ENCODE results near the gene CPEB1.
"Not testable (repeated sequence)": the region's sequence is repeated elsewhere in the genome, so short reads cannot be mapped to it uniquely, and the experiment has no call there.

Gene CPEB1

DNA sequence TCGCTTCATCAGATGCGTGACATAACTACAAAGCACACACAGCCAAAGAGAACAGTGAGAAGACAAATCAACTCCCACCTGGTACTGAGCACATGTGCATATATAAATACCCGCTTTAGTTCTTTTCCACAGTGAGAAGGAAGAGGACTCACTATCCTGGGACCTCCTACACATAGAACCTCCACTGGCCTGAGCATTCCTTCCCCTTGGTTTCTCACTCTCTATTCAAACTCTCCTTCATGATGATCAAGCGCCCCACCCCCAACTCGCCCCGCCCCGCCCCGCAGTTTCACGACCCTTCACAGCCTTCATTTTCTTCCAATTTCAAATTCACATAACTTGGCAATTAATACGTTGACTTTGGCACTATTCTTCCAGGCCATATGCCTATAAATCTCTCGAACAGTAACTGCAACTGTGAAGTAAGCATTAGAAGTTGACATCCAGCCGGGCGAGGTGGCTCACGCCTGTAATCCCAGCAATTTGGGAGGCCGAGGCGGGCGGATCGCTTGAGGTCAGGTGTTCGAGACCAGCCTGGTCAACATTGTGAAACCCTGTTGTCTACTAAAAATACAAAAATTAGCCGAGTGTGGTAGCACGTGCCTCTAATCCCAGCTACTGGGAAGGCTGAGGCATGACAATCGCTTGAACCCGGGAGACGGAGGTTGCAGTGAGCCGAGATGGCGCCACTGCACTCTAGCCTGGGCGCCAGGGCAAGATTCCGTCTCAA lies 108.0 kb downstream of the CPEB1 start:
- POLR2A ChIA-PET: interaction anchor here (1.5 to 2.7 kb wide), 8 partner anchors 8 to 472 kb away, joined by 4 to 26 read pairs (median 8); partner anchors contain the start of gene C15orf40
- DNase-seq (ENCODE audit: low read depth, low spot score): no peak
- TF ChIP-seq, protein P1, sequence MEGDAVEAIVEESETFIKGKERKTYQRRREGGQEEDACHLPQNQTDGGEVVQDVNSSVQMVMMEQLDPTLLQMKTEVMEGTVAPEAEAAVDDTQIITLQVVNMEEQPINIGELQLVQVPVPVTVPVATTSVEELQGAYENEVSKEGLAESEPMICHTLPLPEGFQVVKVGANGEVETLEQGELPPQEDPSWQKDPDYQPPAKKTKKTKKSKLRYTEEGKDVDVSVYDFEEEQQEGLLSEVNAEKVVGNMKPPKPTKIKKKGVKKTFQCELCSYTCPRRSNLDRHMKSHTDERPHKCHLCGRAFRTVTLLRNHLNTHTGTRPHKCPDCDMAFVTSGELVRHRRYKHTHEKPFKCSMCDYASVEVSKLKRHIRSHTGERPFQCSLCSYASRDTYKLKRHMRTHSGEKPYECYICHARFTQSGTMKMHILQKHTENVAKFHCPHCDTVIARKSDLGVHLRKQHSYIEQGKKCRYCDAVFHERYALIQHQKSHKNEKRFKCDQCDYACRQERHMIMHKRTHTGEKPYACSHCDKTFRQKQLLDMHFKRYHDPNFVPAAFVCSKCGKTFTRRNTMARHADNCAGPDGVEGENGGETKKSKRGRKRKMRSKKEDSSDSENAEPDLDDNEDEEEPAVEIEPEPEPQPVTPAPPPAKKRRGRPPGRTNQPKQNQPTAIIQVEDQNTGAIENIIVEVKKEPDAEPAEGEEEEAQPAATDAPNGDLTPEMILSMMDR (IDR thresholded peaks at IDR 0.05; ENCODE audit: insufficient read depth, low read length, missing control alignments): no peak
- H3K4me3 ChIP-seq (ENCODE audit: low read depth, low read length): peak overlapping the region; percentile 98
- CTCF ChIA-PET: interaction anchor here (0.8 to 7.8 kb wide), 15 partner anchors 10 to 473 kb away, joined by 3 to 106 read pairs (median 12); partner anchors contain the start of genes C15orf40 and RAMAC

DNA sequence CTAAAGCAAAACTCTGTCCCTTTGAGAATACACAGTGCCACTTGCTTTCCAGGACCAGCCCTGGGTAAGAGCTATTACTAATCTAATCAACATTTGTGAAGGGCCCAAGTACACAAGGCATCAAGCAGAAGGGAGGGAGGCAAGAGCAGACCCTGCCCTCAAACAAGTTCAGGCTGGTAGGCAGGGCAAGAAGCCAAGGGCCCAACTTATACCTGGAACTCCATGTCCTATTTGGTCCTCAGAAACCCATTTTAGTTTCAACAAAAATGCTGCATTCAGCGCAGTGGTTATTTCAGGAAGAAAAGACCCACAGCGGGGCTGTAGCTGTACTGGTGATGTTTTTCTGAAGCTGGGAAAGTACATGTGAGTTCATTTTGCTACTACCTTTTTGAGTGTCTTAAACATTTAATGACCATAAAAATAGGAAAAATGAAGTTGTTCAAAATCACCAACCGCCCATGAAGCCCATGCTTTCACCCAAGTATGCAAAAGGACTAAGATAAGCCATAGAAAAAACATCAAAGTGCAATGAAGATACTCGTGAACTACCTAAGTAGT lies 109.7 kb downstream of the CPEB1 start:
- DNase-seq (ENCODE audit: low read depth, low spot score): no peak
- no peak overlapping the region for H3K4me3 ChIP-seq (ENCODE audit: low read depth, low read length)
- TF ChIP-seq, protein P1 (IDR thresholded peaks at IDR 0.05; ENCODE audit: insufficient read depth, low read length, missing control alignments): no peak
- ChIA-PET CTCF (interaction anchor here (1.2 to 7.8 kb wide), 4 partner anchors 8 to 474 kb away, joined by 4 to 106 read pairs (median 14); partner anchors contain the start of gene C15orf40), POLR2A (no interaction called here)

DNA sequence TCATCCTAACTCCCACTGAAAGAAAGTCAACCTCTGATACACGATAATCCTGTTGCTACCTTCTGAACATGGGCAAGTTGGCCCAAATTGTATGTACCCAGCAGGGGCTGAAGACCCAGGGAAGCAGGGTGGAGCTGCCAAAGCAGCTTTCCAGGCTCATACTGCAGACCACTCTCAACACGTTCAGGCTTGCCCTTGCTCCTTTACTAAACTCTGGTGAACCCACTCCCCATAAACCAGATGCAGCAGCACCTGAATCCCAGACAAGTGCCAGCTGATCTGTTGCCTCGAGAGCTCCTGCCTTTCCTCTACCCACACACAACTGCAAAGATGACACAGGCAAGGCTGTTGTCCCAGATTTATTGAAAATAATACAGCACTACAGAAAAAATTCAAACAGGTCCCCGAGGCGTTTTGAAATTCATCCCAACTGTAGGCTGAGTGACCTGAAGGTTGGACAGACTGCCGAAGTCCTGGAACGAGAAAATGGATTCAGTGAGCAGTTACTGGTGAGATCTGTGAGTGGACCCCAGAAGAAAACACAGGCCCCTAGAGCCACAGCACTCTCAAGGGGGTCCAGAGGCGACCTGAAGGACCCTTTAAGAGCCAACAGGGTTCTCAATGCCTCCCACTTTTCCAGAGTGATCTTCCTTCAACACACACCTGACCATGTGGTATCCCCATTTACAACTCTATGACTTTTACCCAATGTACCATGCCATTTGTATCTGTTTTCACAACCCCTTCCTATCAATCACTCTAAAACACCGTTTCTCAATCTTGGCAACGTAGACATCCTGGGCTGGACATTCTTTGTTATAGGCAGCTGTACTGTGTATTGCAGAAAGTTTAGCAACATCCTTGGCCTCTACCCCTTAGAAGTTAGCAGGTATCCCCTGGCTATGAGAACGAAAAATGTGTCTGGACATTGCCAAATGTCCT lies 110.5 kb downstream of the CPEB1 start:
- TF ChIP-seq, protein P1 (IDR thresholded peaks at IDR 0.05; ENCODE audit: insufficient read depth, low read length, missing control alignments): no peak
- no peak for DNase-seq (ENCODE audit: low read depth, low spot score)
- CTCF ChIA-PET: interaction anchor here (0.6 to 7.8 kb wide), 5 partner anchors 7 to 474 kb away, joined by 3 to 106 read pairs (median 4); no protein-coding TSS in a partner anchor
- H3K4me3 ChIP-seq (ENCODE audit: low read depth, low read length): no peak overlapping the region
- POLR2A ChIA-PET: no interaction called here

DNA sequence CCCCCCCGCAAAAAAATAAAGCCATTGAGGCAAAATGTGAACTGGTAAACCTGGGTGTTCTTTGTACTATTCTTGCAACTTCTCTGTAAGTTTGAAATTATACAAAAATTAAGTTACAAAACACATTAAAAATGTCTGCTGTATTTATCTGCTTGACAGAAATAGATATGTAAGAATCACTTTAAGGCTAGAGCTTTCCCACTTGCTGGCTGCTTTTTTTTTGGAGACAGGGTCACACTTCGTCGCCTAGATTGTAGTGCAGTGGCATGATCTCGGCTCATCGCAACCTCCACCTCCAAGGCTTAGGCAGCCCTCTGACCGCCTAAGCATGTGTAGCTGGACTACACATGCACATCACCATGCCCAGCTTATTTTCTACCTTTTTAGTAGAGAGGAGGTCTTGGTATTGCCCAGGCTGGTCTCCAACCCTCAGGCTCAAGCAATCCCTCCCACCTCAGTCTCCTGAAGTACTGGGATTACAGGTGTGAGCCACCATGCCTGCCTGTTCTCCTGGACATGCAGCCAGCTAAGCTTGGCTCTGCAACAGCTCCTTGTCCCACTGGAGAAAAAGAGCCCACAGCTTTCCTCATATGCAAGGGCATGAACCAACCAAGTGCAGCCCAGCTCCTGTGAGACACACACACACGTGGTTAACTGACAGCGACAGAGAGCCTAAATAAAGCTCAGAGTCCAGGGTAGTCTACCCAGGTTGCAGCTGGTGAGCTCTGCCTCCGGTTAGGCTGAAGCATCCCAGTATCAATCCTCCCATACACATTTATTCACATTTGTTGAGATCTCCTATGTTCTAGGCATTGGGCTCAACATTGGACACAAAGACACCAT lies 111.4 kb downstream of the CPEB1 start:
- TF ChIP-seq, protein P1 (IDR thresholded peaks at IDR 0.05; ENCODE audit: insufficient read depth, low read length, missing control alignments): no peak
- no peak for DNase-seq (ENCODE audit: low read depth, low spot score)
- ChIA-PET POLR2A (interaction anchor here (0.7 kb wide), 1 partner anchor 464 kb away, joined by 3 read pairs; no protein-coding TSS in a partner anchor), CTCF (interaction anchor here (0.6 to 4.0 kb wide), 4 partner anchors 9 to 475 kb away, joined by 3 to 21 read pairs (median 3); no protein-coding TSS in a partner anchor)
- no peak overlapping the region for H3K4me3 ChIP-seq (ENCODE audit: low read depth, low read length)

DNA sequence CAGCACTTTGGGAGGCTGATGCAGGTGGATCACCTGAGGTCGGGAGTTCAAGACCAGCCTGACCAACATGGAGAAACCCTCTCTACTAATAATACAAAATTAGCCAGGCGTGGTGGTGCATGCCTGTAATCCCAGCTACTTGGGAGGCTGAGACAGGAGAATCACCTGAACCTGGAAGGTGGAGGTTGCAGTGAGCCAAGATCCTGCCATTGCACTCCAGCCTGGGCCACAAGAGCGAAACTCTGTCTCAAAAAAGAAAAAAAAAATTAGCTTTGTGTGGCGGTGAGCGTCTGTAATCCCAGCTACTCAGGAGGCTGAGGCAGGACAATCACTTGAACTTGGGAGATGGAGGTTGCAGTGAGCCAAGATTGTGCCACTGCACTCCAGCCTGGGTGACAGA lies 112.0 kb downstream of the CPEB1 start:
- H3K4me3 ChIP-seq (ENCODE audit: low read depth, low read length); DNase-seq (ENCODE audit: low read depth, low spot score); POLR2A ChIA-PET: not testable (repeated sequence)
- CTCF ChIA-PET: interaction anchor here (0.9 to 4.0 kb wide), 3 partner anchors 219 to 467 kb away, joined by 3 to 21 read pairs (median 4); no protein-coding TSS in a partner anchor

DNA sequence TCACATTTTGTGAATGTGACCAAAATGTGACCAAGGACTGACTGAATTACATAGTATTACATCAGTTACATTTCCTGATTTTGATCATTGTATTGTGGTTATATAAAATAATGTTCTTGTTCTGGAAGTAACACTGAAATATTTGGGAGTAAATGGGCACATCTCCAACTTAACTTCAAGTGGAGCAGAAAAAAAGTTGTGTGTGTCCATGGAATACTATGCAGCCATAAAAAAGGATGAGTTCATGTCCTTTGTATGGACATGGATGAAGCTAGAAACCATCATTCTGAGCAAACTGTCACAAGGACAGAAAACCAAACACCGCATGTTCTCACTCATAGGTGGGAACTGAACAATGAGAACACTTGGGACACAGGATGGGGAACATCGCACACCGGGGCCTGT lies 112.7 kb downstream of the CPEB1 start:
- H3K4me3 ChIP-seq (ENCODE audit: low read depth, low read length); DNase-seq (ENCODE audit: low read depth, low spot score); POLR2A ChIA-PET: not testable (repeated sequence)
- CTCF ChIA-PET: interaction anchor here (1.1 to 1.6 kb wide), 2 partner anchors 468 to 476 kb away, joined by 4 to 5 read pairs; no protein-coding TSS in a partner anchor
